Esophagus squamous epithelium (tissue), 5 donors: ENCODE data around the gene GPR137B. TPM values are rescaled to one million over a fixed set of nuclear protein-coding genes. Genes with fewer than 3 reads are reported as not detected.
A peak's percentile ranks its signal among the peaks of the same experiment; 100 is the strongest.
"Not testable (repeated sequence)": the region's sequence is repeated elsewhere in the genome, so short reads cannot be mapped to it uniquely, and the experiment has no call there.

Experiments used
- DNase-seq: peaks from one replicate; lab custom pipeline; 2025; lab: John Stamatoyannopoulos, UW
- H3K27ac ChIP-seq, 4 donors: fragments of 200-600 bp; sonication (generic); one replicate each; pipeline ENCODE4 v1.5.1; 2016 to 2019; ENCODE audit warnings: mild to moderate bottlenecking in 1 of 4
- H3K27me3 ChIP-seq, 4 donors: fragments of 200-600 bp; sonication (generic); 1 replicate in 3 of 4; 2 replicates in 1 of 4; pipeline versions ENCODE4 v1.5.1 to v1.6.0; 2017 to 2021; ENCODE audit warnings: antibody characterized with exemption in 1 of 4
- H3K36me3 ChIP-seq, 3 donors: fragments of 200-600 bp; sonication (generic); one replicate each; pipeline ENCODE4 v1.5.1; 2016 to 2019
- H3K4me1 ChIP-seq, 3 donors: fragments of 200-600 bp; sonication (generic); one replicate each; pipeline ENCODE4 v1.5.1; 2017 to 2019
- H3K4me3 ChIP-seq, 4 donors: fragments of 200-600 bp; sonication (generic); 1 replicate in 3 of 4; 2 replicates in 1 of 4; pipeline ENCODE4 v1.5.1; 2016 to 2019; ENCODE audit warnings: mild to moderate bottlenecking in 2 of 4, moderate library complexity in 1 of 4
- H3K9me3 ChIP-seq, 3 donors: fragments of 200-600 bp; sonication (generic); one replicate each; pipeline ENCODE4 v1.5.1; 2016 to 2019
- POLR2A ChIP-seq, 4 donors: fragments of 450-650 bp; IDR thresholded peaks; one replicate each; pipeline ENCODE4 v1.6.1; 2017; ENCODE audit warnings: antibody characterized with exemption in 4 of 4, mild to moderate bottlenecking in 4 of 4, moderate library complexity in 3 of 4
- WGBS, 2 donors: methylation state at CpG; one replicate each; pipeline ENCODE4 v1.1.5; 2018; 5-methylcytosine and 5-hydroxymethylcytosine counted together
- intact Hi-C: fragments of 100-400 bp; cut with DNase I; formaldehyde crosslinking; loops from one replicate; pipeline ENCODE4 v1.15.0; 2022
- total RNA-seq, 4 donors: library from RNA; depleted of rRNA; stranded (reverse); fragments of >200 nt; gene quantifications; one replicate each; pipeline ENCODE4 v1.1.0, GENCODE V29; 2016
- TF ChIP-seq, protein P1 (sequence below), 6 experiments: fragments of 450-650 bp in 4 of 6; fragments of 200-600 bp in 2 of 6; sonication (generic) in 2 of 6; IDR thresholded peaks; one replicate each; pipeline ENCODE4 v1.5.1; 2016 to 2019; ENCODE audit warnings: antibody characterized with exemption in 6 of 6, mild to moderate bottlenecking in 4 of 6, moderate library complexity in 4 of 6
- donor health status: DM: yes; HTN: yes; CAD: no.

The GPR137B gene
- 10 to 100 TPM in 2 of 4 donors, 1 to 10 TPM in 2; 3.6 to 16.0 (median 7.4) TPM for total RNA-seq

GRCh38 chr1:236142253-236143103 is at the start of gene GPR137B:
Gene GPR137B, plus strand, starts transcription at chr1:236142539. Its CDS starts 84 bp downstream, at chr1:236142623.
- Histone ChIP-seq H3K4me1 (peaks cover 23 to 51% (median 26%) of the 10 kb centered on the region in 3 donors), H3K27me3 (peaks cover 0 to 36% (median 0%) of the 10 kb centered on the region in 4 donors), H3K9me3 (no peaks in the 10 kb centered on the region), H3K4me3 (peak within 1 kb of the TSS; percentile 70 to 87 (median 84)), H3K36me3 (no peaks in the 10 kb centered on the region), H3K27ac (peak within 1 kb of the TSS; percentile 61 to 77 (median 71))
- WGBS, 2 donors, result 0 to 2% methylated on average over 21 to 23 of the region's 105 CpGs
- intact Hi-C loops, result no loop called here
- peak; percentile 11 for DNase-seq
- TF ChIP-seq, protein P1, sequence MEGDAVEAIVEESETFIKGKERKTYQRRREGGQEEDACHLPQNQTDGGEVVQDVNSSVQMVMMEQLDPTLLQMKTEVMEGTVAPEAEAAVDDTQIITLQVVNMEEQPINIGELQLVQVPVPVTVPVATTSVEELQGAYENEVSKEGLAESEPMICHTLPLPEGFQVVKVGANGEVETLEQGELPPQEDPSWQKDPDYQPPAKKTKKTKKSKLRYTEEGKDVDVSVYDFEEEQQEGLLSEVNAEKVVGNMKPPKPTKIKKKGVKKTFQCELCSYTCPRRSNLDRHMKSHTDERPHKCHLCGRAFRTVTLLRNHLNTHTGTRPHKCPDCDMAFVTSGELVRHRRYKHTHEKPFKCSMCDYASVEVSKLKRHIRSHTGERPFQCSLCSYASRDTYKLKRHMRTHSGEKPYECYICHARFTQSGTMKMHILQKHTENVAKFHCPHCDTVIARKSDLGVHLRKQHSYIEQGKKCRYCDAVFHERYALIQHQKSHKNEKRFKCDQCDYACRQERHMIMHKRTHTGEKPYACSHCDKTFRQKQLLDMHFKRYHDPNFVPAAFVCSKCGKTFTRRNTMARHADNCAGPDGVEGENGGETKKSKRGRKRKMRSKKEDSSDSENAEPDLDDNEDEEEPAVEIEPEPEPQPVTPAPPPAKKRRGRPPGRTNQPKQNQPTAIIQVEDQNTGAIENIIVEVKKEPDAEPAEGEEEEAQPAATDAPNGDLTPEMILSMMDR (IDR thresholded peaks at IDR 0.05), result no peak
- peak in 2 of 4 donors; percentile 38 to 51 for TF ChIP-seq POLR2A (IDR thresholded peaks at IDR 0.05)

DNA sequence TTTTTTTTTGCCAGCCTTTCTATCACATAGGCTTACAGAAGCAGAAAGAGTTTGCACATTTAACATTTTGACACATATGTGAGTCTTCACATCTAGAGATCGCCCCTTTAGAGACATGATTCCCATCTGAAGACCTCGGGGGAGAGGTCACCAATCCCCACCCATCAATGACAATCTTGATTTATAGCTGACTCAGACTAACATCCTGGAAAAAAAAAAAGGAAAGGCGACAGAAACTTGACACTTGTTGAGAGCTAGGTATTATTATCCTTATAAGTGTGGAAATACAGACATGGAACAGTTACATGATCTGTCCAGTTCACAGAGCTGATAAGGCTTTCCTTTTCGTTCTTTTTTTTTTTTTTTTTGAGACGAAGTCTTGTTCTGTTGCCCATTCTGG is 49.4 kb upstream of the GPR137B start:
- H3K4me1 ChIP-seq, result no peaks in the 10 kb centered on the region
- no peaks in the 10 kb centered on the region for H3K36me3 ChIP-seq
- WGBS, 2 donors, result 60 to 62% methylated on average over 5 of the region's 5 CpGs
- no peak overlapping the region for H3K4me3 ChIP-seq
- intact Hi-C loops, result no loop called here
- TF ChIP-seq POLR2A (IDR thresholded peaks at IDR 0.05), result no peak
- TF ChIP-seq, protein P1 (IDR thresholded peaks at IDR 0.05), result no peak
- H3K9me3 ChIP-seq, result peaks cover 0 to 10% (median 8%) of the 10 kb centered on the region in 3 donors
- H3K27me3 ChIP-seq, result no peaks in the 10 kb centered on the region
- H3K27ac ChIP-seq, result no peak overlapping the region
- DNase-seq, result no peak

GRCh38 chr1:236095705-236096520 is 46.4 kb upstream of the GPR137B start:
- no peak overlapping the region for H3K27ac ChIP-seq
- no peak for DNase-seq
- H3K27me3 ChIP-seq, result peaks cover 0 to 12% (median 0%) of the 10 kb centered on the region in 4 donors
- intact Hi-C loops, result no loop called here
- no peaks in the 10 kb centered on the region for H3K36me3 ChIP-seq
- peaks cover 0 to 10% (median 8%) of the 10 kb centered on the region in 3 donors for H3K9me3 ChIP-seq
- 78 to 89% methylated on average over 3 of the region's 3 CpGs for WGBS, 2 donors
- no peak overlapping the region for H3K4me3 ChIP-seq
- peaks cover 0 to 6% (median 0%) of the 10 kb centered on the region in 3 donors for H3K4me1 ChIP-seq
- TF ChIP-seq POLR2A (IDR thresholded peaks at IDR 0.05), result no peak
- TF ChIP-seq, protein P1 (IDR thresholded peaks at IDR 0.05), result no peak

DNA sequence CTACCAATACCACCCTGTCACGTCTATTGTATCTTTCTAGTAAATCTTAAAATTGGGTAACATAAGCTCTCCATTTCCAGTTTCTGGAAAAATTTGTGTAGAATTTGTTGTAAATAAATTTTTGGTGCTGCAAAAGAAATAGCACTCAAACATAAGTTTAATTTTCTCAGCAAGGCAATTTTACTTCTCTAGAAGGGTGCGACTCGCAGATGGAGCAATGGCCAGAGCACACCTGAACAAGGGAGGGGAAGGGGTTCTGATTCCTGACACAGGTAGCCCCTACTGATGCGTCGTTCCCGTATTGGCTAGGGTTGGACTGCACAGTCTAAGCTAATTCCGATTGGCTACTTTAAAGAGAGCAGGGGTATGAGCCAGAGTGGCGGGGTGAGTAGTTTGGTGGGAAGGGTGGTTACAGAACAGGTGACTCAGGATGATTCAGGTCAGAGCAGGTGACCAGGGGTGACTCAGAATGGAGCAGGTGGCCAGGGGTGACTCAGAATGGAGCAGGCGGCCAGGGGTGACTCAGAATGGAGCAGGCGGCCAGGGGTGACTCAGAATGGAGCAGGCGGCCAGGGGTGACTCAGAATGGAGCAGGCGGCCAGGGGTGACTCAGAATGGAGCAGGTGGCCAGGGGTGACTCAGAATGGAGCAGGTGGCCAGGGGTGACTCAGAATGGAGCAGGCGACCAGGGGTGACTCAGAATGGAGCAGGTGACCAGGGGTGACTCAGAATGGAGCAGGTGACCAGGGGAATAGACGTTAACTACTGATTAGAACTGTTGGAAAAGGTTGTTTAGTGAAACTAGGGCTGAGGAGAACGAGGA is 45.5 kb upstream of the GPR137B start:
- intact Hi-C loops, H3K36me3 ChIP-seq, H3K4me3 ChIP-seq, H3K4me1 ChIP-seq: not testable (repeated sequence)
- H3K27ac ChIP-seq, result peak overlapping the region in 3 of 4 donors; percentile 19 to 50 (median 50)
- H3K27me3 ChIP-seq, result peaks cover 0 to 14% (median 0%) of the 10 kb centered on the region in 4 donors
- peak; percentile 77 for DNase-seq
- peaks cover 0 to 10% (median 8%) of the 10 kb centered on the region in 3 donors for H3K9me3 ChIP-seq
- 54 to 58% methylated on average over 15 of the region's 15 CpGs for WGBS, 2 donors

DNA sequence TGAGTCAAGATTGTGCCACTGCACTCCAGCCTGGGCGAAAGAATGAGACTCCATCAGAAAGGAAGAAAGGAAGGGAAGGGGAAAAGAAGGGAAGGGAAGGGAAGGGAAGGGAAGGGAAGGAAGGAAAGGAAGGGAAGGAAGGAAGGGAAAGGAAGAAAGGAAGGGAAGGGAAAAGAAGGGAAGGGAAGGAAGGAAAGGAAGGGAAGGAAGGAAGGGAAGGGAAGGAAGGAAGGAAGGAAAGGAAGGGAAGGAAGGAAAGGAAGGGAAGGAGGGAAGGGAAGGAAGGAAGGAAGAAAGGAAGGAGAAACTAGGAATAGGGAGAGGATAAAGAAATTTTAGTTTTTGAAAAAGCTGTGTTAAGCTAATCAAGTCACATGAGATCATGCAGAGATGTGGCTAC is 44.1 kb upstream of the GPR137B start:
- no peak for TF ChIP-seq POLR2A (IDR thresholded peaks at IDR 0.05)

More for the DNA sequence above, 44.1 kb upstream of the GPR137B start:
- Histone ChIP-seq H3K4me3 (no peak overlapping the region), H3K36me3 (no peaks in the 10 kb centered on the region), H3K4me1 (peaks cover 0 to 6% (median 0%) of the 10 kb centered on the region in 3 donors), H3K27me3 (peaks cover 0 to 24% (median 0%) of the 10 kb centered on the region in 4 donors), H3K27ac (no peak overlapping the region), H3K9me3 (peaks cover 0 to 10% (median 8%) of the 10 kb centered on the region in 3 donors)
- intact Hi-C loops, result no loop called here
- DNase-seq, result no peak
- WGBS, 2 donors, result 53 to 100% methylated on average over 1 of the region's 1 CpG
